Thoracic aorta (tissue), 2 donors: ENCODE data around the gene ZBTB44. TPM values are rescaled to one million over a fixed set of nuclear protein-coding genes. Genes with fewer than 3 reads are reported as not detected.

Source experiments
- ATAC-seq: fragments of 150-250 bp; one replicate; pipeline ENCODE4 v1.8.0; 2017; ENCODE audit warnings: low read depth; ENCODE audit not compliant: insufficient number of reproducible peaks, low FRiP score
- DNase-seq: peaks from one replicate; pipeline ENCODE4 v3.0.0-alpha.2; 2020; ENCODE audit warnings: low spot score
- H3K27ac ChIP-seq, 2 donors: fragments of 200-600 bp; sonication (generic); 1 replicate in 1 of 2; 2 replicates in 1 of 2; pipeline ENCODE4 v1.5.1; 2016; ENCODE audit warnings: mild to moderate bottlenecking in 2 of 2, moderate library complexity in 2 of 2
- H3K27me3 ChIP-seq: fragments of 200-600 bp; sonication (generic); replicated peaks from 2 replicates; pipeline ENCODE4 v1.6.0; 2016; ENCODE audit warnings: mild to moderate bottlenecking; ENCODE audit not compliant: insufficient read depth
- H3K36me3 ChIP-seq: fragments of 200-600 bp; sonication (generic); one replicate; pipeline ENCODE4 v1.5.1; 2016
- H3K4me1 ChIP-seq, 2 donors: fragments of 200-600 bp; sonication (generic); 1 replicate in 1 of 2; 2 replicates in 1 of 2; pipeline versions ENCODE4 v1.5.1 to v1.6.0; 2016; ENCODE audit warnings: low read depth in 2 of 2, mild to moderate bottlenecking in 1 of 2; ENCODE audit not compliant: control insufficient read depth in 1 of 2
- H3K4me3 ChIP-seq: fragments of 200-600 bp; sonication (generic); 2 replicates; pipeline ENCODE4 v1.5.1; 2016; ENCODE audit warnings: mild to moderate bottlenecking
- H3K9me3 ChIP-seq: fragments of 200-600 bp; sonication (generic); 2 replicates; pipeline ENCODE4 v1.5.1; 2016
- total RNA-seq, 2 donors: library from RNA; depleted of rRNA; stranded (reverse); fragments of >200 nt; gene quantifications; one replicate each; pipeline versions ENCODE4 v1.1.0 to v1.2.3, GENCODE V29; 2016
- TF ChIP-seq, protein P1 (sequence below): fragments of 200-600 bp; sonication (generic); IDR thresholded peaks from one replicate; pipeline ENCODE4 v1.5.1; 2019; ENCODE audit warnings: antibody characterized with exemption

The ZBTB44 gene
- total RNA-seq, 2 donors from 2014 or later: 38.0 to 48.7 TPM

GRCh38 chr11:130183878-130184610 is 130.7 kb downstream of the ZBTB44 start:
- Histone ChIP-seq H3K9me3 (no peaks in the 10 kb centered on the region), H3K27ac (no peak overlapping the region), H3K4me3 (no peak overlapping the region), H3K27me3 (no peaks in the 10 kb centered on the region), H3K4me1 (no peaks in the 10 kb centered on the region), H3K36me3 (no peaks in the 10 kb centered on the region)
- TF ChIP-seq, protein P1, sequence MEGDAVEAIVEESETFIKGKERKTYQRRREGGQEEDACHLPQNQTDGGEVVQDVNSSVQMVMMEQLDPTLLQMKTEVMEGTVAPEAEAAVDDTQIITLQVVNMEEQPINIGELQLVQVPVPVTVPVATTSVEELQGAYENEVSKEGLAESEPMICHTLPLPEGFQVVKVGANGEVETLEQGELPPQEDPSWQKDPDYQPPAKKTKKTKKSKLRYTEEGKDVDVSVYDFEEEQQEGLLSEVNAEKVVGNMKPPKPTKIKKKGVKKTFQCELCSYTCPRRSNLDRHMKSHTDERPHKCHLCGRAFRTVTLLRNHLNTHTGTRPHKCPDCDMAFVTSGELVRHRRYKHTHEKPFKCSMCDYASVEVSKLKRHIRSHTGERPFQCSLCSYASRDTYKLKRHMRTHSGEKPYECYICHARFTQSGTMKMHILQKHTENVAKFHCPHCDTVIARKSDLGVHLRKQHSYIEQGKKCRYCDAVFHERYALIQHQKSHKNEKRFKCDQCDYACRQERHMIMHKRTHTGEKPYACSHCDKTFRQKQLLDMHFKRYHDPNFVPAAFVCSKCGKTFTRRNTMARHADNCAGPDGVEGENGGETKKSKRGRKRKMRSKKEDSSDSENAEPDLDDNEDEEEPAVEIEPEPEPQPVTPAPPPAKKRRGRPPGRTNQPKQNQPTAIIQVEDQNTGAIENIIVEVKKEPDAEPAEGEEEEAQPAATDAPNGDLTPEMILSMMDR: no peak
- DNase-seq (no peak), ATAC-seq (no peak)

DNA sequence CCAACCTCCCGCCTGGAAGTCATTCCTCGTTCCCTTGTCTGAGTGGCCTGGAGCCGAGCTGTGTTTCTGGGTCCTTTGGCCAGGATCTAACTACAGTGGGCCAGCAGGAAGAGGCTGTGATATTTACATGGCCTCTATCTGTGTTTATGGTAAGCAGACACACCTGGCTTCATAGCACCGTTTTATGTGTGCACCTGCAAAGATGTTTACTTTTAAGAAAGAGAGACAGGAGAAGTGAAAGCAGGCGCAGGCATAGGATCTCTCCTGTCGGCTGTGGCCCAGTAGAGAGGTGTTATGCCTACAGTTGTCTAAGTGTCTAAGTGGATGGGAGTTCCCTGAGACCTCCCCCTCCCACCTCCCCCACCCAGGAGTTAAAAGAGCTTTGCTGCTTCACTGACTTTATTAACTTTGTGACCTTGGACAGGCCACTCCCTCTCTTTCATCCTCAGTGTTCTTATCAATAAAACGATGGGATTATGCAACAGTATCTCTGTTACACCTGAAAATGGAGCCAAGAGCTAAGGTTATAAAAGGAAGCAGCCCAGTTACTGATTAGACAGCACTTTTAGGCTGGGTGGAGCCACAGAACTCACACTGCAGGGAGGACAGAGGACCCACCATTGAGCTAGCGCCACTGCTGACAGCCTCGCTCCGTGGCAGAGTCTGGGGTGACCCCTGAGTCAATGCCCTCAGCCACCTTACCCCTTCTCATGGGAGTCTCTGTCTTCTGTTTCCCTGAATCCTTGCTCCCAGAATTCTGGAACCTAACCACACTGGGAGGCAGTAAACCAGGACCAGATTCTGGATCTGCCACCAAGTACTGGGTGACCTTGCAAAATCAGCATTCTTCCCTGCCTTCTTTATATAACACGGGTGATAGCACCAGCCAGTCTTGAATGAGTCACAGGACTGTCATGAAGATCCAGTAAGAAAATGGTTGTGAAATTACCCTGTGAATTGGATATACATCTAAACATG is 133.1 kb downstream of the ZBTB44 start:
- no peak overlapping the region for H3K27ac ChIP-seq
- no peaks in the 10 kb centered on the region for H3K36me3 ChIP-seq
- H3K4me1 ChIP-seq: no peaks in the 10 kb centered on the region
- DNase-seq: no peak
- TF ChIP-seq, protein P1: no peak
- no peaks in the 10 kb centered on the region for H3K27me3 ChIP-seq
- no peaks in the 10 kb centered on the region for H3K9me3 ChIP-seq
- no peak for ATAC-seq
- no peak overlapping the region for H3K4me3 ChIP-seq

DNA sequence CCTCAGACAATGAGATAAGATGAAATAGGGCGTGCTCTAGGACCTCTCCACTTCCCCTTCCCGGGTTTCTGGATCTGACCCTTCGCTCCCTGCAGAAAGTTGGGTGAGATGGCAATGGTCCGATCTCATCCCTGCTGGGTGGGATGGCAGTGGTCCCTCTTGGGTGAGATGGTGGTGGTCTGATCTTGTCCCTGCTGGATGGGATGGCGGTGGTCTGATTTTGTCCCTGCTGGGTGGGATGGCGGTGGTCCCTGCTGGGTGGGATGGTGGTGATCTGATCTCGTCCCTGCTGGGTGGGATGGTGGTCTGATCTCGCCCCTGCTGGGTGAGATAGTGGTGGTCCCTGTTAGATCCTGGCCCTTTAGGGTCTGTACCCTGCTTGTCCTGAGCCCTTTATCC is 133.8 kb downstream of the ZBTB44 start:
- no peaks in the 10 kb centered on the region for H3K36me3 ChIP-seq
- H3K27me3 ChIP-seq: no peaks in the 10 kb centered on the region
- H3K27ac ChIP-seq: no peak overlapping the region
- DNase-seq (no peak), ATAC-seq (no peak)
- no peak overlapping the region for H3K4me3 ChIP-seq
- H3K4me1 ChIP-seq: no peaks in the 10 kb centered on the region
- TF ChIP-seq, protein P1: no peak
- no peaks in the 10 kb centered on the region for H3K9me3 ChIP-seq

DNA sequence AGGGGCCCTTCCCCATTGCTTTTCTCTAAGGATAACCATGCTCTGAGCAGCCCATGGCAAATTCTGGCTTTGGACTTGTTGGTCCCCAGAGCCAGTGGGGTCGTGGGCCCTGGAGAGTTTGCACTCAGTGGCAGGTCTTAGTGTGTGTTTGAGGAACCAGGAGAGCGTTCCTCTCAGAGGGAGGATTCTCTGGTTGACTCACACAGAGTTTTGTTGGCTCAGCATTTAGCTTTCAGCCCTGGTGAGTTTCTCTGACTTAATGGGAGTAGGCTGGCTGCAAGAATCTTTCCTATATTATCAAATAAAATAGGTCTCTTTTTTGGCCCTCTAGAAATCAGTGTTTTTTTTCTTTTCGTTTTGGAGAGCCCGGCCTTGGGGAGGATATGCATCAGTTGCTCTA is 134.2 kb downstream of the ZBTB44 start:
- DNase-seq (no peak), ATAC-seq (no peak)
- TF ChIP-seq, protein P1: no peak
- no peaks in the 10 kb centered on the region for H3K4me1 ChIP-seq
- no peak overlapping the region for H3K4me3 ChIP-seq
- no peaks in the 10 kb centered on the region for H3K9me3 ChIP-seq
- no peaks in the 10 kb centered on the region for H3K27me3 ChIP-seq
- no peaks in the 10 kb centered on the region for H3K36me3 ChIP-seq
- no peak overlapping the region for H3K27ac ChIP-seq
